Glutamatergic neuron (in vitro differentiated cells): Measurements from ENCODE around the gene MACROH2A2. TPM values are rescaled to one million over a fixed set of nuclear protein-coding genes. Genes with fewer than 3 reads are reported as not detected.
"Not testable (repeated sequence)": the region's sequence is repeated elsewhere in the genome, so short reads cannot be mapped to it uniquely, and the experiment has no call there.

Source experiments
- DNase-seq: peaks from one replicate; pipeline ENCODE4 v3.0.0; 2022
- H3K27ac Mint-ChIP-seq: one replicate; pipeline ENCODE4 v1.8.0; 2020; ENCODE audit warnings: mild to moderate bottlenecking, mixed read lengths, inconsistent platforms; ENCODE audit not compliant: unreplicated experiment
- H3K27me3 Mint-ChIP-seq: one replicate; pipeline ENCODE4 v1.8.0; 2020; ENCODE audit warnings: mild to moderate bottlenecking, moderate library complexity, mixed read lengths, inconsistent platforms; ENCODE audit not compliant: unreplicated experiment
- H3K36me3 Mint-ChIP-seq: one replicate; pipeline ENCODE4 v1.8.0; 2020; ENCODE audit warnings: mild to moderate bottlenecking, mixed read lengths, inconsistent platforms; ENCODE audit not compliant: unreplicated experiment
- H3K4me1 Mint-ChIP-seq: one replicate; pipeline ENCODE4 v1.8.0; 2020; ENCODE audit warnings: mild to moderate bottlenecking, low read depth, mixed read lengths, inconsistent platforms; ENCODE audit not compliant: unreplicated experiment
- H3K4me3 Mint-ChIP-seq: one replicate; pipeline ENCODE4 v1.8.0; 2020; ENCODE audit warnings: mild to moderate bottlenecking, mixed read lengths, inconsistent platforms; ENCODE audit not compliant: unreplicated experiment
- H3K9me3 Mint-ChIP-seq: one replicate; pipeline ENCODE4 v1.8.0; 2020; ENCODE audit warnings: mild to moderate bottlenecking, moderate library complexity, mixed read lengths, inconsistent platforms; ENCODE audit not compliant: unreplicated experiment
- CTCF ChIP-seq: fragments of 200-600 bp; sonication (generic); IDR thresholded peaks from one replicate; pipeline ENCODE4 v1.5.0; 2021; ENCODE audit not compliant: partially characterized antibody, unreplicated experiment
- total RNA-seq: library from RNA; stranded (reverse); fragmentation: NEBNext Ultra II Directional; extraction: Animal tissue kit (Norgen Biotek cat#: 25700); gene quantifications from one replicate; pipeline ENCODE4 v1.2.1, GENCODE V29; 2021; ENCODE audit not compliant: unreplicated experiment

The MACROH2A2 gene
- total RNA-seq, 1 donor from 2014 or later: 58.3 TPM

DNA sequence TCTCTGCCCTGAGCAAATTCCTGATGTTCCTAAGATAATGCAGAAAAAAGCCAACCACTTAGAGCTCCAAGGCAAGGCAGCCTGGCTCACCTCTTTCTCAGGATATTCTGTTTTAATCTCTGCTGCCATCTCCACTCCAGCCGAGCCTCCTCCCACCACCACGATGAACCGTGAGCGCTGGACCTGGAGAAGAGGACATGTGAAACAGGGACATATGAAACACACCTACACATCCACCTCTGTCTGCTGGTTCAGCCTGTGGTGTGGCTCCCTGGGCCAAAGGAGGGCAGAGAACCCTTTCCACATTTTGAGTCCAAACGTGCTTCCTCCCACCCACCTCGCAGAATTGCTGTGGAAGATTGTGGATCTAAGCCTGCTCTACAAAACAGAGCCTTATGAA is 67.8 kb downstream of the MACROH2A2 start:
- DNase-seq: no peak
- Mint-ChIP-seq H3K9me3 (peaks cover 2% of the 10 kb centered on the region), H3K27ac (no peak overlapping the region), H3K27me3 (peaks cover 1% of the 10 kb centered on the region), H3K4me1 (no peaks in the 10 kb centered on the region), H3K36me3 (no peaks in the 10 kb centered on the region), H3K4me3 (no peak overlapping the region)
- no peak for TF ChIP-seq CTCF

DNA sequence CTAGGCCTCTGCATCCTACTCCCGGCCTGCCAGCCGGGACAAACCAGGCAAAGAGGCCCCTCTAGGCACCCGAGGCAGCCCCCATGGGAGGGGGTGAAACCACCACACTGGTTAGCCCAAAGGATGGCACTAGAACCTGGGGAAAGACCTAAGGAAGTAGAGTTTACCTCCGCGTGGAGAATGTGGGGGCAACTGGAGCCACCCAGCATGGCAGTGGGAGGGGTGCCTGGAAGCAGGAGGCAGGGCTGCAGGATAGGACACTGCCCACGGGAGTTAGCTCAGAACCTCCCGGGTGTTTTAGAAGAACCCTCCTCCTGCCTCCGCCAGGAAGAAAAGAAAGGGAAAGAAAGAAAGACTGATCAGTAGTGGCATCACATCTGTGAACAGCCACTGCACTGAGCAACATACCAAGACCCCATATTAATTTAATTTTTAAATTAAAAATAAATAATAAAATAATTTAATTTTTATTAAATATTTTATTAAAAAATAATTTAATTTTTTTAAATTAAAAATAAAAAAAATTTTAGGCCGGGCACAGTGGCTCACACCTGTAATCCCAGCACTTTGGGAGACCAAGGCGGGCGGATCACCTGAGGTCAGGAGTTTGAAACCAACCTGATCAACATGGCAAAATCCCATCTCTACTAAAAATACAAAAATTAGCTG is 68.8 kb downstream of the MACROH2A2 start:
- no peak for TF ChIP-seq CTCF
- H3K4me3 Mint-ChIP-seq: no peak overlapping the region
- no peak overlapping the region for H3K27ac Mint-ChIP-seq
- peaks cover 2% of the 10 kb centered on the region for H3K9me3 Mint-ChIP-seq
- no peaks in the 10 kb centered on the region for H3K4me1 Mint-ChIP-seq
- no peaks in the 10 kb centered on the region for H3K36me3 Mint-ChIP-seq
- peaks cover 1% of the 10 kb centered on the region for H3K27me3 Mint-ChIP-seq
- DNase-seq: no peak

DNA sequence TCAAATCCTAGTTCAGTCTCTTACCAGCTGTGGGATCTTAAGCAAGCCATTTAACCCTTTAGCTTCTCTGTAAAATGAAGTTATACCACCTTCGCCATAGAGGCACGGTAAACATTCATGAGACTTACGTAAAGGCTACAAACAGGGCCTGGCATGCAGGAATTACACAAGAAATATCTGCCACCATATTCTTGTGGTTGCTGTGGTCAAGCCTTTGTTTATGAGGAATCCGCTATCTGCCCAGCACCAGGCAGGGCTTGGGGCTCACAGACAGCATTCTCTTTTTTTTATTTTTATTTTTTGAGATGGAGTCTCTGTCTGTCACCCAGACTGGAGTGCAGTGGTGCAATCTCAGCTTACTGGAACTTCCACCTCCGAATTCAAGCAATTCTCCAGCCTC is 70.1 kb downstream of the MACROH2A2 start:
- Mint-ChIP-seq H3K4me1 (no peaks in the 10 kb centered on the region), H3K36me3 (no peaks in the 10 kb centered on the region)

GRCh38 chr10:70123166-70123565 is 70.5 kb downstream of the MACROH2A2 start:
- H3K36me3 Mint-ChIP-seq, DNase-seq, H3K4me1 Mint-ChIP-seq, H3K4me3 Mint-ChIP-seq, H3K27ac Mint-ChIP-seq, H3K9me3 Mint-ChIP-seq, H3K27me3 Mint-ChIP-seq: not testable (repeated sequence)

More for the DNA sequence above, 70.1 kb downstream of the MACROH2A2 start:
- Mint-ChIP-seq H3K27ac (no peak overlapping the region), H3K4me3 (no peak overlapping the region), H3K9me3 (peaks cover 2% of the 10 kb centered on the region), H3K27me3 (peaks cover 3% of the 10 kb centered on the region)
- no peak for DNase-seq
- TF ChIP-seq CTCF: no peak

DNA sequence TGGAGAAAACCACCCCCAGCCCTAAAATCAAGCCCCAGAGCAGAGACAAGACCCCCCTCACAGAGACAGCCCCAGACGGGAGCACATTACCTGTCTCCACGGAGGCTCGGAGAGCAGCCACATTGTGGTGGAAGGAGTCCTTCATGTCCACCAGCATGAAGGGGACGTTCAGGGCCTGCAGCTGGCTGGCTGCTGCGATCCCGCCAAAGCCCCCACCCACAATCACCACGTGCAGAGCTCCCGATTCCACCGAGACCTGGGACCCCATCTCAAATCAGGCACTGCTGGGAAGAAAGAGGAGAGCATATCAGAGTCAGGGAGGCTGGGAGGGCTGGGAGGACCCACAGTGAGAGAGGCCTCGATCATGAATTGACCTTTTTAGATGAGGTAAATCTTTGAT is 71.2 kb downstream of the MACROH2A2 start:
- Mint-ChIP-seq H3K27me3 (peaks cover 5% of the 10 kb centered on the region), H3K27ac (no peak overlapping the region), H3K4me3 (no peak overlapping the region), H3K36me3 (no peaks in the 10 kb centered on the region), H3K4me1 (no peaks in the 10 kb centered on the region), H3K9me3 (peaks cover 2% of the 10 kb centered on the region)
- TF ChIP-seq CTCF: no peak
- no peak for DNase-seq

GRCh38 chr10:70124415-70124814 is 71.8 kb downstream of the MACROH2A2 start:
- Mint-ChIP-seq H3K4me3 (no peak overlapping the region), H3K27ac (no peak overlapping the region), H3K36me3 (no peaks in the 10 kb centered on the region), H3K9me3 (peaks cover 2% of the 10 kb centered on the region), H3K27me3 (peaks cover 5% of the 10 kb centered on the region), H3K4me1 (no peaks in the 10 kb centered on the region)
- no peak for TF ChIP-seq CTCF
- no peak for DNase-seq
